ENCODE data around the gene CDS1.
"Not testable (repeated sequence)": the region's sequence is repeated elsewhere in the genome, so short reads cannot be mapped to it uniquely, and the experiment has no call there.

The CDS1 gene

DNA sequence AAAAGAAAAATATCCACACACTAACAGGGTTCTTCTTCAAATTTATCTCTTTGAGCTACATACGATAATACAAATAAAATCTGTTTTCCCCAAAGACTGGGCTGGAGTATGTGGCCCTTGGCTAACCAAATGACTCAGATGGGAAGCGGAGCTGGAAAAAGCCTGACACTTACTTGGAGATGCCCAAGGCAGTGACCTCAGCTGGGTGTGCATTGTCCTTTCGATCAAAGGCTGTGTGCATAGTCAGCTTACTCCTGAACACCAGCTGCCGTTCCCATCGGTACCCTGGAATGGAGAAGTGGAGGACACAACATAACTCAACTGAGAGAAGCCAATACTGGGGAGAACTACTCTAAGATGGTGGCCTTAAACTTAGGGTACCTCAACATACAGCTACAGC is 95.1 kb downstream of the CDS1 start:
- DNase-seq: no peak

DNA sequence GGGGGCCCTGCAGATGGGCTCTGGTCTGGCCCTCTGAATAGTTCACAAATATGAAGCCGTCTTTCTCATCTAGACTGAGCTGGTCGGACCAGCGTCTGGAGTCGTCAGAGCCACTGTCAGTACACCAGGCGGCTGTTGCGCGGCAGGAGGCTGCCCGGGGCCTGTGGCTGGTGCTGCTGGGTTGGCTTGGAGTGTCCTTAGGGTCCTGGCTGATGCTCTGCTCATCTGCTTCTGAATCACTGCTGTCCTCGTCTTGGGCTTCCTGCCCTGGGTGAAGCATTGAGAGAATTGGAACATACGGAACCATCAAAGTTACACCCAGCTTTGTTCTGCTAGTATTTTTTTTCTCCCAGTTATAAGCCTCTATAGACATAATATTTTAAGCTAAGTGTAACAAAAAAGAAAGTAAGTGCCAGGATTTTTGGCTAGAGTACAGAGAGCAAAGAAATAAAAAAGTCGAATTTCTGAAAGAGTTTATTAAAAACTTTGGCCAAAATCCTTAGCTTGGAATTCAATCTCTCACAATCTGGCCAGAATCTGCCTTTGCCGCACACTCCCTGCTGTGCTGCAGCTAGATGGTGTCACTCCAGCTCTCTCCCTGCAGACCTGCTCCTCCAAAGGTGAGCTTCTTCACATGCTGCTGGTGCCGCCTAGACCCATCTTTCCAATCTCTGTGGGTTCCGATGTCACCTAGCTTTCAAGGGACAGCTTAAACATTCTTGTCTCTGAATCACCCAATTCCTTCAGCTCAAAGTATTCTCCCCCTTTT is 96.2 kb downstream of the CDS1 start:
- DNase-seq: no peak

DNA sequence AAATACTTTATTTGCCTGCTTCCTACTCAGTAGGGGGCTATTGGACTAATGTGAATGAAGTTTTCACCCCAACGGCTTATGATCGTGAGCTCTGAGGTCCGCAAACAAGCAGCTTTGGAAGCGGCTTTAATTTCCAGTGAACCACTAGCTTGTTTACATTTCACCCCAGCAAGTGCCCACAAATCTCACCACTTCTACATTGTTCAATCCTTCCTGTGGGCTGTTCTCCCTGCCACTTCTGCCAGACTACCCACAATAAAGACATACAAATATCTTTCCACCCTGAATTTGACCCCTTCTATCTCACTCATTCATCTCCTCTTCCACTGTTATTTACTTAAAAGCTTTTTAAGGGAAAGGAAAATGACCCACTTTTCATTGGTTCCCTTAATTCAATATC is 98.0 kb downstream of the CDS1 start:
- DNase-seq: no peak

DNA sequence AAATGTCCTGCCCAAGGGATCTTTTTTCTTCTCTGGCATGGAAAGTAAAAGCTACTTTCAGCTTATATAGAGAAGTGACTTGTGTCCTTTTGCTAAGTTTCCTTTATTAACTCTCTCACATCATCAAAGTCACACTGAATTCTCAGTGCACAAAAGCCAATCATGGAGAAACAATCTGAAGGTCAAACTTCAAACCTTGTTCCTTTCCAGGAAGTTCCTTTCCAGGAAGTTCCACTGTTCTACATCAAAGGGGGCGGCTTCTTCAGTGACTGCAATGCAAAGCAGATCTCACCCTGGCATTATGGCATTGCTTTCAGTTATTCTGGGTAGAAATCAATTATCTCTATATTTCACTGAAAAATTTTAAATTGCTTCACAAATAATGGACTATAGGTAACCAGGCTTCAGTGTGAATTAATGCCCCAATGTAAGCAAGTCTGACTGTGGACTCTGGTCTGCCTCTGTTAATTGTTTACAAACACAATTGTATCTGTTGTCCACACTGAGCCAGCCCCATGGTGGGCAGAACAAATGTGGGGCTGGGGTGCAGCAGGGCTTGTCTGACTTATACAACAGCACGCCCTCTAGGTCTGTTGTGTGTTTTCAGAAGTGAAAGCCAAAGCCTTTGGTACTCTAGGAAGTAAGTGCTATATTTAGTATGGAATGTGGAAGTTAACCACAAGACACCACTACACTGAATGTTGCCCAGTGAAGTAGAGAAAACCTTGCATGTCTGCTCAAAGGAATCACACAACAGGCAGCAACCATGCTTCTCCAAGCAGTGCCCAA is 98.8 kb downstream of the CDS1 start:
- DNase-seq: peak; percentile 82

DNA sequence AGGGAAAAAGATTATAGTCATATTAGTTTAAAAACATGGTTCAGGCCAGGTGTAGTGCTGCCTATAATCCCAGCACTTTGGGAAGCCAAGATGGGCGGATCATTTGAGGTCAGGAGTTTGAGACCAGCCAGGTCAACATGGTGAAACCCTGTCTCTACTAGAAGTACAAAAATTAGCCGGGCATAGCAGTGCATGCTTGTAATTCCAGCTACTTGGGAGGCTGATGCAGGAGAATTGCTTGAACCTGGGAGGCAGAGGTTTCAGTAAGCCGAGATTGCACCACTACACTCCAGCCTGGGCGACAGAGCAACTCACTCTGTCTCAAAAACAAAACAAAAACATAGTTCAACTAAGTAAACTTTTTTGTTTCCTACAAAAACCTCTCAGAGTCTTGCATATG is 99.7 kb downstream of the CDS1 start:
- DNase-seq: not testable (repeated sequence)

DNA sequence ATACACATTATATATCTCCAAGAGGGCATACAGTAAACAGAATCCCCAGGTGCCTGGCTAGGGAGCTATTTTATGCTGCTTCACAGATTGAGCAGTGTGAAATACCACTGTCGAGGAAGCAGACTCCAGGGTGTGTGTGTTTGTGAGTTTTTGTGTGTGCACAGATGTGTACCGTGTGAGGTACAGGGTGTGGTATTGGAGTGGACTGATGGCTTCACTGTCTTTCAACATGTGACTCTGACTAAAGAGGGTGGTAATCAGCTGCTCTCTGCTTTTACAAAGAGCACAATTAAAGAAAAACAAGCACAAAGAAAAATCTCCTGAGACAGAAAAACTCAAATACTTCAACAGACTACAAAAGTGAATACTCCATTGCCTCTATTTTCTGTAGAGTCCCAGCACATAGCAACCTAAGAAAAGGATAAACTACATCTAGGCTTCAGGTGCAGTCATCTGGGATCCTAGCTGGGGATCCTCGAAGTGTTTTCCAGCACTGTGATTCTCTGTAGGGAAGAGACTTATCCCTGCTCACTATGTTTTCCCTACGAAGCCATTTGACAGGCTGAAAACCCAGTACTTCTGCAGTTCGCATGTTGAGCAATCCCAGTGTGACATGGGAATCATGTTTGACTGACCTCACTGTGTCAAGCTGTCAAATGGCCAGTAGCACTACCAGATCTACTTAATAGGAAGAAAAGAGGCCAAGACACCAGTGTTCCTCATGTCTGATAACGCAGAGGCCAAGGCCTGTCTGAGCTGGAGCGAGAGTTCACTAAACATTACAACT is 100.3 kb downstream of the CDS1 start:
- DNase-seq: no peak

DNA sequence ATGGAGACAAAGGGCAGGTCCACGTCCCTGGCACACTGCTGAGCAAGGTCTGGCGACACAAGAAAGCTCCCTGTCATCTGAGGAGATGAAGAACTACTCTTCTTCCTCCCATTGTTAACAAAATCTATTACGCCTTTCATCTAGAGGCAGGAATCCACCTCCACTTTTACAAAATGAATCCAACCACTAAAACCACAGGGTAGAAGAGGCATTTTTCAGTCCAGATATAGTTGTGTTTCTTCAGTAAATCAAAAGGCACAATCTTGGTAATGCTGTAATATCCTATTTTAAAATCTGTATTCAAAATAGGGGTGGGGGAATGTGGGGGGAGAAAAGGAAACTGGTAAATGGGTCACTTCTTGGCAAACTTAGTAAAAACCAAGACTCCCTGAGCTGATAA is 101.4 kb downstream of the CDS1 start:
- no peak for DNase-seq

DNA sequence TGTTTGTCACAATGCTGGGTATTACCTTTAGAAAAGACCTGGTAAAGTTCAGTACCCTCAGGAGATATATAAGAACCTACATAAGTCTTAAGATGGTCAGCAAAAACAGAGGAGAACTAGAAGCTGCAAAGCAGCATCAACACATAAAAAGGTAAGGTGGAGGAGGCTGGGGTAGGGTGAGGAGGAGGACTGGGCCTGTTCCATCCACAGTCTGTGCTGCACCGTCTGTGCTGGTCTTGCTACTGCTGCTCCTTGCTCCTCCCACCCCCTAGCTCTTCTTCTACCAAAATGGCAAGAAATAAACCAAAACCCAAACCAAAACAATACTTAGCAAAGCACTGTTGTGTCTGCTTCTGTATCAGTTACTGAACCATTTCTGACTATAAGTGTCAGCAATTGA is 102.2 kb downstream of the CDS1 start:
- DNase-seq: no peak

DNA sequence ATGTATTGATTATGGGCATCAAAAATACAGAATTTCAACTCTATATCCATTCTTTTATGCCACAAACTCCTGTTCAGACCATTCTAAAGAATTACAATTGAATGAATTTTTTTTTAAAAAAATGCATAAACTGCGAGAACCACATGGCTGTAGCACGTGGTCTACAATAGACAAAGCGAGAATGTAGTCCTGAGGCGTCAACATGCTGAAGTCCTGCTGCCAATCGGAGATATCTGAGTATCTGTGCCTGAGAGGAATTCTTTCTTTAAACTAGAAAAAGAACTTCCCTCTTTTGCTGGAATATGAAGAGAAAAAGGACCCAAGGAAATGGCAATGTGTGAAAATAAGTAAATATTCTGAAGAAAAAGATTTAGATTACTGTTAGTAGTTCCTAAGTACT is 105.7 kb downstream of the CDS1 start:
- DNase-seq: no peak

DNA sequence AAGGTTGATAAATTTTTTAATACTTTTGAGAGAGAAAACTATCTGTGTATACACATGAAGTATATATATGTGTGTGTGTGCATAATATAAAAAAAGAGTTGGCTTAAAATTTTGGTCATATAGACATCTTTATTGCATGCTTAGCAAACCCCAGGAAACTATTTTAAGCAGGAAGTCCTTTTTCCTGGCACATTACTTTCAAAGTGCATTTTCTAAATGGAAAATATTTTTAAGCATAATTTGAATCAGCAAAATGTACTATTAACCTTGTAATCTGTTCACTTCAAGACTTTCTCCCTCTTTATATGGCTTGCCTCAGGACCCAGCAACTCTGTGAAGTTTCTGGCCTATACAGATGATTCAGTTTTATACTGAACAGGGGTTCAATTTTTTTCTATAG is 106.3 kb downstream of the CDS1 start:
- DNase-seq: no peak

DNA sequence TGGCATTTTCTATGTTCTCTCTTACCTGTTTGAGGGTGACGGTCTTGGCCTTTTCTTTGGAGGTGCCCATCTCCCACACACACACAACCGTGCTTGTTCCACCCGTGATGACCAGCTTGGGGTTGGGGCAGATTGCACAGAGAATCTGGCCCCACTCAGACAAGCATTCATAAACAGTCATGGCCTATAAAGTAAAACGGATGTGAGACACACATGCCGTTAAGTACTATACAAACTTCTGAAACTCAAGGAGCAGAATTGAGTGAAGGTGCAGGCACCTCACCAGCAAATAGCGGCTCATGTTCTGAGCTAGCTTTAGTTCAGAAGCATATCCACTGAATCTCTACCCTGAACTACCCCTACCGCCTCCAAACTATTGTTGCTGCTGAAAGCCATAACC is 107.6 kb downstream of the CDS1 start:
- no peak for DNase-seq

DNA sequence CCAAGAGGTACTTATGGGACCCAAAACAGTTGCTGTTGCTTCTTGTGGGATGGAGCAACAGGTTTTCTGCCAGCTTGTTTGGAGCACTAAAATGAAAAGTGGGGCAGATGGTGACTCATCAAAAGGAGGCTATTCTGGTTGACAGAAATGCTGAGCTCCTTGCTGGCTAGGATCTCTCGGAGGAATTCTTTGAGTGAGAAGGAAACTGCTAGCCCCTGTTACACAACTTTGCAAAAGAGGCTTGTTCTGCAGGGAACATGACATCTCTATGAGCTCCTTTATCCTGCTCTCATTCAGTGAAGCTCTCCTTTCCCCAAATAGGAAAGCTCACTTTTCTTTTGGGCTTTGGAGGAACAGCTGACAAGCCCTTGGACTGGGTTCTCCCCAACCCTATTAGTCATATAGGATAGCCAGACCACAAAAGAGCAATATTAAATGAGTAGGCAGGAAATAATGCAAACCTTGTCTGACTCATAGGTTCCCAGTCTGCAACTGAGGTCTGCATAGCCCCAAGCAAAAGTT is 108.3 kb downstream of the CDS1 start:
- DNase-seq: peak; percentile 96

DNA sequence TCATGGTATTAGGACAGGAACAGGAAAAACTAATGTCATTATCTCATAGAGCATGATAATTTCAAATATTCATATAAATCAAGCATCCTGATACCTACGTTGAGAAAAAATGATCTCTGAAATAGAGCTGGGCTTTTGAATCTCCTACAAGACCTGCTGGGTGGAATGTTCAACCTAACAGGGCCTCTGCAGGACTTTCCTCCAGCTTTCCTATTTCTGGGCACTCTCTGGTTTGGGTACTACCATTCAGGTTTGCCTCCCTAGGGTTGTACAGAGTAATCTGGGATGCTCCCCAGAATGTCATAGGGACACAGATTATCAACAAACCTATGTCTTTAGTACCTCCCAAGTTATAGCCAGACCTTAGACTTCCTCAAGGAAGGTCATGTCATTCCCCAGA is 108.9 kb downstream of the CDS1 start:
- no peak for DNase-seq

DNA sequence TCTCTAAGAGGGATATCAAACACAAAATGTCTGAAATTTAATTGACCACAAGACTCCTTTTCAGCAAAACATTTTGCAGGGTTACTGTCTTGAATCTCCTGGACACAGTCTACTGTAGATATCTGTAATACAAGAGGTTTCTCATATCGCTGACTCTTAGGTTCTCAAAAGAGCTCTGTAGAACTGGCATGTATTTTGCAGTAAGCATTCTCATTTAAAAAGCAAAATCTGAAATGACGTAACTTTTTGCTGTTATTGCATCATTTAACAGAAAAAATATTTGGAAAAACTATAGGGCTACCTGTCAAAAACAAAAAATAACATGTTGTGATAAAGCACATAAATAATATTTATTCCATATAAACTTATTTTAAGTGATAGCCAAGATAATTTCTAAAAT is 114.2 kb downstream of the CDS1 start:
- DNase-seq: no peak

DNA sequence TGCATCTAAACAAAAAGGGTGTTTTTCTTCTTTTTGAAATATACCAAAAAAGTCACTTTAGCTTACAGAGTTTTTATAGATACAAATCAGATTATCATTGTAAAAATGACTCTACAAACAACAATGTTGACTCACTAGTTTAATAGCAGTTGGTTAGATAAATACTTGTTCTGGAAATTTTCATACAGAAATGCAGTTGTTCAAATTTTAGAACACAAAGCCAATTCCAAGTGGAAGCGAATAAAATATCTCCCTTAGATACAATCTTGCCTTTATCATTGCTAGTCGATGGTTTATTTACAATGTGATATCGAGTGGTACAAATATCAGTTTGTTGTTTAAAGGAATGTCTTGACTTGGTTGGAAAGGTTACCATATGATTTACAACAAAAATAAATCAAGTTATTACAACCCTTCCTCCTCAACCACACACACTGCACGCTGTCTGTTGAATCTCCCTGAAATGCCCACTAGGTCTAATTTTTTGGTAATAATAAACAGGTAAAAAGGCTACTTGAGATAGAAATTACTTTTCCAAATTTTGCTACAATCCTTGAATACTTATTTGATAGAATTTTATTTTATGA is 114.8 kb downstream of the CDS1 start:
- DNase-seq: no peak

DNA sequence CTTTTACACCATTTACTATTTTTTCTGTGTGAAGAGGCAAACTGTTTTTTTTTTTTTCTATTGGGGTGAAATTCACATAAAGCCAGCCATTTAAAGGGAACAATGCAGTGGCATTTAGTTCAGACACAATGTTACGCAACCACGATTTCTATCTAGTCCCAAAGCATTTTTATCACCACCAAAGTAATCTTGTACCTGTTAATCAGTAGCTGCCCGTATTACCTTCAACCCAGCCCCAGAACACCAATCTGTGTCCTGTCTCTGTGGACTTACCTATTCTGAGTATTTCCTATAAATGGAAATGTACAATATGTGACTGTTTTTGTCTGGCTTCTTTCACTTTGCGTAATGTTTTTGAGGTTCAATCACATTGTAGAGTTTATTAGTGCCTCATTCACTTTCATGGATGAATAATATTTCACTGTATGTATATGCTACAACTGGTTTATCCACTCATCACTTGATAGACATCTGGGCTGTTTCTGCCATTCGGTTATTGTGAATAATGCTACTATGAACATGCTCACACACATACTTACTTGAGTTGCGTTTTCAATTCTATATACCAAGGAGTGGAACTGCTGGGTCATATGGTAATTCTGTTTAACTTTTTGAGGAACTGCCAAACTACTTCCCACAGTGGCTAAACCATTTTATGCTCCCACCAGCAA is 116.2 kb downstream of the CDS1 start:
- no peak for DNase-seq
